HEK293T (cell line): ENCODE data around the gene STEAP3.

ENCODE experiments used
- CTCF ChIA-PET: fragments of 350-600 bp; formaldehyde crosslinking; extraction: SDS; loops from one replicate; lab custom pipeline; 2021; ENCODE audit warnings: antibody characterized with exemption, inconsistent platforms; lab: Yijun Ruan, JAX
- POLR2A ChIA-PET: fragments of 350-600 bp; formaldehyde crosslinking; extraction: SDS; loops from one replicate; lab custom pipeline; 2020; ENCODE audit warnings: antibody characterized with exemption, inconsistent platforms; lab: Yijun Ruan, JAX
- DNase-seq: peaks from one replicate; pipeline ENCODE4 v3.0.0; 2012; ENCODE audit warnings: mixed read lengths; ENCODE audit errors: extremely low spot score
- ARNT ChIP-seq: fragments of 450-650 bp; IDR thresholded peaks from 2 replicates; pipeline ENCODE4 v1.6.1; 2017; ENCODE audit warnings: mild to moderate bottlenecking
- BHLHE40 ChIP-seq: fragments of 450-650 bp; IDR thresholded peaks from 2 replicates; pipeline ENCODE4 v1.6.1; 2016; ENCODE audit warnings: mild to moderate bottlenecking, moderate library complexity, borderline replicate concordance
- CTBP1 ChIP-seq: fragments of 450-650 bp; IDR thresholded peaks from 2 replicates; pipeline ENCODE4 v1.6.1; 2016; ENCODE audit warnings: borderline replicate concordance
- ELF4 ChIP-seq: fragments of 450-650 bp; IDR thresholded peaks from 2 replicates; pipeline ENCODE4 v1.6.1; 2017; ENCODE audit warnings: antibody characterized with exemption
- FOXA1 ChIP-seq: fragments of 450-650 bp; IDR thresholded peaks from 2 replicates; pipeline ENCODE4 v1.6.1; 2016; ENCODE audit warnings: mild to moderate bottlenecking
- FOXK2 ChIP-seq: fragments of 450-650 bp; IDR thresholded peaks from 2 replicates; pipeline ENCODE4 v1.6.1; 2016; ENCODE audit warnings: mild to moderate bottlenecking
- FOXM1 ChIP-seq: fragments of 450-650 bp; IDR thresholded peaks from 2 replicates; pipeline ENCODE4 v1.6.1; 2017; ENCODE audit warnings: mild to moderate bottlenecking, borderline replicate concordance
- HDGF ChIP-seq: fragments of 450-650 bp; IDR thresholded peaks from 2 replicates; pipeline ENCODE4 v1.6.1; 2017; ENCODE audit warnings: antibody characterized with exemption, borderline replicate concordance
- L3MBTL2 ChIP-seq: fragments of 450-650 bp; conservative IDR thresholded peaks from 2 replicates; pipeline ENCODE4 v1.6.1; 2016; ENCODE audit warnings: mild to moderate bottlenecking
- LEF1 ChIP-seq: fragments of 450-650 bp; IDR thresholded peaks from 2 replicates; pipeline ENCODE4 v1.6.1; 2017; ENCODE audit warnings: mild to moderate bottlenecking, borderline replicate concordance
- NFRKB ChIP-seq: fragments of 450-650 bp; IDR thresholded peaks from 2 replicates; pipeline ENCODE4 v1.6.1; 2016; ENCODE audit warnings: mild to moderate bottlenecking, moderate library complexity
- PKNOX1 ChIP-seq: fragments of 450-650 bp; IDR thresholded peaks from 2 replicates; pipeline ENCODE4 v1.6.1; 2016
- SP1 ChIP-seq: fragments of 450-650 bp; IDR thresholded peaks from 2 replicates; pipeline ENCODE4 v1.6.1; 2017
- SUZ12 ChIP-seq: fragments of 450-650 bp; IDR thresholded peaks from 2 replicates; pipeline ENCODE4 v1.6.1; 2016; ENCODE audit warnings: mild to moderate bottlenecking
- TARDBP ChIP-seq: fragments of 450-650 bp; IDR thresholded peaks from 2 replicates; pipeline ENCODE4 v1.6.1; 2016
- ZNF384 ChIP-seq: fragments of 450-650 bp; IDR thresholded peaks from 2 replicates; pipeline ENCODE4 v1.6.1; 2016

Gene STEAP3

DNA sequence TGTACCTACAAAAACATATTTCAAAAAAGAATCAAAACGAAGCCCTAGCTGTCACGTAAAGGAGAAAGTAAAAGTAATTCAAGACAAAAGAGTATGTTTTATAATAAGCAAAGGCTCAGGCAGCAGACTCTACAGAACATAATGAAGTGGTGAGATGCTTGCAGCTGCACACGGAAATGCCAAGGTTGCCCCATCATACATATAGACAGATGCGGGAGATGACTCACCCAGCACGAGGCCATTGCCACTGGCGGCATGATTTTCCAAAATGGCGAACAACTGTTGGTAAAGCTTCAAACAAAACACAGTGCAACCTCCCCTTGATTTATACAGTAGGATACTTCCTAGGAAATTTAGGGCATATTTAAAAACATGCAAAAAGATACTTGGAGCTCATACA, 39.1 kb upstream of the STEAP3 start:
- TF ChIP-seq BHLHE40 (no peak), TARDBP (no peak), PKNOX1 (no peak), SUZ12 (no peak), CTBP1 (no peak), ZNF384 (no peak), SP1 (no peak), L3MBTL2 (no peak), LEF1 (no peak), ELF4 (no peak), NFRKB (no peak), FOXK2 (no peak), ARNT (no peak), HDGF (no peak), FOXA1 (no peak), FOXM1 (no peak)
- ChIA-PET POLR2A (no interaction called here), CTCF (interaction anchor here (1.8 kb wide), 1 partner anchor 9 kb away, joined by 4 read pairs; no protein-coding TSS in a partner anchor)
- DNase-seq: no peak

DNA sequence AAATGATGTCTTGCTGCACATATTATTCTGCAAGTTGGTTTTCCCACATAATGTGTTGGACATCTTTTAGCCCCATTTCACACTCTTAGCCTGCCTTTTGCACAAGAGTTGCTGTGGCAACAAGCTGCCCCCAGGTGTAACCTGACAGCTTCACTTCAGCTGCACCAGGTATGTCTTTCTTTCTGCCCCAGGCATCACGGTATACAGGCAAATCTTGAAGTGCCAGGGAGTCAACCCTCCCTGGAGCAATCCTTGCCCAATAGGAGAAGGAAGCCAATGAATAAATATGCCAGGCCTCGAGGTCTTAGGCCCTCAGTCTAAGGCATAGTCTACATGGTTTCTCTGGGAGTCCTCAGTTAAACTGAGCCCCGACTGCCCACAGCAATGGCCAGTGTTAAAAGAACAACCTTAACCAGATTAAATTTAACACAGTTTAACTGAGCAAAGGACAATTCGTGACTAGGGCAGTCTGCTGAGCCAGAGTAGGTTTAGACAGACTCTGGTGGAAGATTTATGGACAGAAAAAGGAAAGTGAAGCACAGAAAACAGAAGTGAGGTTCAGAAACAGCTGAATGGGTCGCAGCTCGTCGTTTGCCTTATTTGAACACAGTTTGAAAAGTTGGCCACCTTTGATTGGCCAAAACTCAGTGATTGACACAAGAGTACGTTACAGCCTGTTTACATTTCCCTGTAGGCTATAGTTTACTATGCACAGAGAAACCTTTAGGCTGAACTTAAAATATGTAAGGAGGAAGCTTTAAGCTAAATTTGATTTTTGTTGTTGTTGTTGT, 33.1 kb upstream of the STEAP3 start:
- TF ChIP-seq PKNOX1 (peak; percentile 49), NFRKB (no peak), FOXM1 (no peak)
- DNase-seq: no peak
- CTCF ChIA-PET: no interaction called here
- POLR2A ChIA-PET: no interaction called here

- DNase-seq: no peak
- ChIA-PET CTCF (no interaction called here), POLR2A (no interaction called here)
- TF ChIP-seq NFRKB: no peak
- no peak for TF ChIP-seq L3MBTL2
- no peak for TF ChIP-seq PKNOX1
- TF ChIP-seq ELF4: no peak
- no peak for TF ChIP-seq FOXM1
- no peak for TF ChIP-seq TARDBP
- TF ChIP-seq SUZ12: no peak
- TF ChIP-seq BHLHE40: no peak
- no peak for TF ChIP-seq SP1
- no peak for TF ChIP-seq FOXA1
- TF ChIP-seq FOXK2: no peak
- TF ChIP-seq ZNF384: no peak
- no peak for TF ChIP-seq ARNT
- TF ChIP-seq HDGF: no peak
- no peak for TF ChIP-seq LEF1
- no peak for TF ChIP-seq CTBP1
Observed at GRCh38 chr2:119192893-119193292, 30.7 kb upstream of the STEAP3 start.

DNA sequence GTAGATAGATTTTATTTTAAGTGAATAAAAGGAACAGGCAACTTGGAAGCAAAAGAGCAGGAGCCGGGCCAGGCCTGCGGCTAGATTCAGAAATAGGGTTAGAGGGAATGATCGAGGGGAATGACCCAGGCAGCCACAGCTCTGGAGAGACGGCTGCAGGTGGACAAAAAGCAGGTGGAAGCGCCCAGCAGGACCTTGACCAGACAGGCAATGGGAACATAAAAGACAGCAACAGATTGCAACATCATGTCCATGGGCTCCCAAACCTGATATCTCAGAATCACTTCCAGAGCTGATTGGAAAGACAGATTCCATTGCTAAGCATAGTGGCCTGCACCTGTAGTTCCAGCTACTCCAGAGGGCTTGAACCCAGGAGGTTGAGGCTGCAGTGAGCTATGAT, 28.6 kb upstream of the STEAP3 start:
- no peak for DNase-seq
- ChIA-PET POLR2A (no interaction called here), CTCF (no interaction called here)
- TF ChIP-seq PKNOX1 (no peak), TARDBP (no peak), SUZ12 (no peak), SP1 (no peak)

GRCh38 chr2:119195887-119196286, 27.7 kb upstream of the STEAP3 start:
- no peak for TF ChIP-seq FOXK2
- TF ChIP-seq LEF1: no peak
- no peak for TF ChIP-seq ZNF384
- no peak for TF ChIP-seq HDGF
- TF ChIP-seq PKNOX1: no peak
- TF ChIP-seq FOXM1: no peak
- no peak for TF ChIP-seq BHLHE40
- TF ChIP-seq FOXA1: no peak
- no peak for TF ChIP-seq TARDBP
- TF ChIP-seq L3MBTL2: no peak
- TF ChIP-seq ARNT: no peak
- TF ChIP-seq NFRKB: no peak
- no peak for TF ChIP-seq SP1
- TF ChIP-seq CTBP1: no peak
- CTCF ChIA-PET: interaction anchor here (1.4 kb wide), 1 partner anchor 21 kb away, joined by 4 read pairs; no protein-coding TSS in a partner anchor
- no peak for DNase-seq
- POLR2A ChIA-PET: no interaction called here
